Esophagus muscularis mucosa (tissue), 4 donors: ENCODE data around the gene DNAI2. TPM values are rescaled to one million over a fixed set of nuclear protein-coding genes. Genes with fewer than 3 reads are reported as not detected.
A peak's percentile ranks its signal among the peaks of the same experiment; 100 is the strongest.

Experiments
- DNase-seq: peaks from one replicate; pipeline ENCODE4 v3.0.0-alpha.2; 2017; ENCODE audit errors: extremely low spot score
- H3K27ac ChIP-seq, 4 donors: fragments of 200-600 bp; sonication (generic); replicated peaks in 1 of 4; 1 replicate in 3 of 4; 2 replicates in 1 of 4; pipeline ENCODE4 v1.5.1; 2016 to 2019; ENCODE audit warnings: mild to moderate bottlenecking in 1 of 4
- H3K27me3 ChIP-seq, 4 donors: fragments of 200-600 bp; sonication (generic); one replicate each; pipeline versions ENCODE4 v1.5.1 to v1.6.0; 2016 to 2019
- H3K36me3 ChIP-seq, 4 donors: fragments of 200-600 bp; sonication (generic); one replicate each; pipeline ENCODE4 v1.5.1; 2016 to 2019
- H3K4me1 ChIP-seq, 4 donors: fragments of 200-600 bp; sonication (generic); one replicate each; pipeline ENCODE4 v1.5.1; 2016 to 2019
- H3K4me3 ChIP-seq, 4 donors: fragments of 200-600 bp; sonication (generic); 1 replicate in 2 of 4; 2 replicates in 2 of 4; pipeline ENCODE4 v1.5.1; 2016 to 2019; ENCODE audit warnings: mild to moderate bottlenecking in 4 of 4, moderate library complexity in 1 of 4
- H3K9me3 ChIP-seq, 4 donors: fragments of 200-600 bp; sonication (generic); 1 replicate in 3 of 4; 2 replicates in 1 of 4; pipeline ENCODE4 v1.5.1; 2016 to 2019
- EP300 ChIP-seq: sonication (generic); formaldehyde crosslinking; IDR thresholded peaks from one replicate; pipeline ENCODE4 v1.6.1; 2017; ENCODE audit warnings: antibody characterized with exemption
- POLR2A ChIP-seq: fragments of 450-650 bp; IDR thresholded peaks from one replicate; pipeline ENCODE4 v1.6.1; 2017; ENCODE audit warnings: antibody characterized with exemption, moderate library complexity, mild to moderate bottlenecking, low read depth
- POLR2AphosphoS5 ChIP-seq, 2 donors: sonication (generic); formaldehyde crosslinking; IDR thresholded peaks; one replicate each; pipeline ENCODE4 v1.6.1; 2017; ENCODE audit warnings: antibody characterized with exemption in 2 of 2
- WGBS: methylation state at CpG from one replicate; pipeline ENCODE4 v1.1.5; 2018; 5-methylcytosine and 5-hydroxymethylcytosine counted together
- intact Hi-C: fragments of 100-400 bp; cut with DNase I; formaldehyde crosslinking; loops from one replicate; pipeline ENCODE4 v1.15.1; 2023
- total RNA-seq, 4 donors: library from RNA; depleted of rRNA; stranded (reverse); fragments of >200 nt; gene quantifications; one replicate each; pipeline versions ENCODE4 v1.1.0 to v1.2.1, GENCODE V29; 2016
- TF ChIP-seq, protein P1 (sequence below), 3 experiments: fragments of 200-600 bp in 2 of 3; fragments of 450-650 bp in 1 of 3; sonication (generic) in 2 of 3; IDR thresholded peaks; one replicate each; pipeline ENCODE4 v1.5.1; 2017 to 2019; ENCODE audit warnings: antibody characterized with exemption in 3 of 3, mild to moderate bottlenecking in 2 of 3, moderate library complexity in 1 of 3

DNAI2 gene
- total RNA-seq, 4 donors from 2014 or later, result not detected

DNA sequence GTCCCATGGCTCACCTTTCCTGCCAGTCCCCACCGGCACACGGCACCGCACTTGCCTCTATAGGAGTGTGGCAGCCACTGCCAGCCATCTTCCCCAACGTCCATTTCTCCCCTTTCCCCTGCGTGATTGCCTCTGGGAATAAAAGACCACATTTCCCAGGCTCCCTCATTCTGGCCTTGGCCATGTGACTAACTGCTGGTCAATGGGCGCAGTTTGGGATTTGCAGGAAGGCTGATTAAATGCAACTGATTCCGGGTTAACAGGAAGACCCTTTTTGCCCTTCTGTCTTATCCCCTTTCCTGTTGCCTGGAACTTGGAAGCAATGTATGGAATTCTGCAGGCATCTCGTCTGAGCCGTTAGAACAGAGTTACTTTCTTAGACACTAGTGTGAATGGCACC is 84.7 kb downstream of the DNAI2 start:
- Histone ChIP-seq H3K4me1 (peaks cover 0 to 36% (median 23%) of the 10 kb centered on the region in 4 donors), H3K9me3 (no peaks in the 10 kb centered on the region), H3K4me3 (no peak overlapping the region), H3K27ac (no peak overlapping the region), H3K36me3 (no peaks in the 10 kb centered on the region), H3K27me3 (peaks cover 0 to 100% (median 46%) of the 10 kb centered on the region in 4 donors)
- no peak for TF ChIP-seq EP300
- no peak for TF ChIP-seq POLR2A
- TF ChIP-seq, protein P1, sequence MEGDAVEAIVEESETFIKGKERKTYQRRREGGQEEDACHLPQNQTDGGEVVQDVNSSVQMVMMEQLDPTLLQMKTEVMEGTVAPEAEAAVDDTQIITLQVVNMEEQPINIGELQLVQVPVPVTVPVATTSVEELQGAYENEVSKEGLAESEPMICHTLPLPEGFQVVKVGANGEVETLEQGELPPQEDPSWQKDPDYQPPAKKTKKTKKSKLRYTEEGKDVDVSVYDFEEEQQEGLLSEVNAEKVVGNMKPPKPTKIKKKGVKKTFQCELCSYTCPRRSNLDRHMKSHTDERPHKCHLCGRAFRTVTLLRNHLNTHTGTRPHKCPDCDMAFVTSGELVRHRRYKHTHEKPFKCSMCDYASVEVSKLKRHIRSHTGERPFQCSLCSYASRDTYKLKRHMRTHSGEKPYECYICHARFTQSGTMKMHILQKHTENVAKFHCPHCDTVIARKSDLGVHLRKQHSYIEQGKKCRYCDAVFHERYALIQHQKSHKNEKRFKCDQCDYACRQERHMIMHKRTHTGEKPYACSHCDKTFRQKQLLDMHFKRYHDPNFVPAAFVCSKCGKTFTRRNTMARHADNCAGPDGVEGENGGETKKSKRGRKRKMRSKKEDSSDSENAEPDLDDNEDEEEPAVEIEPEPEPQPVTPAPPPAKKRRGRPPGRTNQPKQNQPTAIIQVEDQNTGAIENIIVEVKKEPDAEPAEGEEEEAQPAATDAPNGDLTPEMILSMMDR (IDR thresholded peaks at IDR 0.05), result no peak
- no peak for TF ChIP-seq POLR2AphosphoS5 (IDR thresholded peaks at IDR 0.05)
- DNase-seq, result no peak
- intact Hi-C loops, result no loop called here
- WGBS, result 73% methylated on average over 9 of the region's 9 CpGs

- 95% methylated on average over 21 of the region's 22 CpGs for WGBS
- intact Hi-C loops, result loop anchor here (5.0 kb wide), 1 partner anchor 148 kb away; the partner anchor contains the start of gene TTYH2
- DNase-seq, result no peak
- TF ChIP-seq POLR2AphosphoS5 (IDR thresholded peaks at IDR 0.05) (no peak), EP300 (no peak), POLR2A (no peak)
- TF ChIP-seq, protein P1 (IDR thresholded peaks at IDR 0.05), result no peak
- no peak overlapping the region for H3K4me3 ChIP-seq
- H3K4me1 ChIP-seq, result peaks cover 0 to 29% (median 23%) of the 10 kb centered on the region in 4 donors
- no peaks in the 10 kb centered on the region for H3K9me3 ChIP-seq
- H3K27me3 ChIP-seq, result peaks cover 0 to 88% (median 43%) of the 10 kb centered on the region in 4 donors
- no peak overlapping the region for H3K27ac ChIP-seq
- no peaks in the 10 kb centered on the region for H3K36me3 ChIP-seq
Observed at GRCh38 chr17:74359916-74360315, 85.9 kb downstream of the DNAI2 start.

- no peaks in the 10 kb centered on the region for H3K36me3 ChIP-seq
- 52% methylated on average over 7 of the region's 7 CpGs for WGBS
- H3K27me3 ChIP-seq, result peaks cover 0 to 78% (median 42%) of the 10 kb centered on the region in 4 donors
- H3K9me3 ChIP-seq, result no peaks in the 10 kb centered on the region
- H3K4me3 ChIP-seq, result no peak overlapping the region
- no peak overlapping the region for H3K27ac ChIP-seq
- peaks cover 0 to 29% (median 23%) of the 10 kb centered on the region in 4 donors for H3K4me1 ChIP-seq
- intact Hi-C loops, result loop anchor here (5.0 kb wide), 1 partner anchor 149 kb away; the partner anchor contains the start of gene TTYH2
- no peak for DNase-seq
- TF ChIP-seq POLR2A (no peak), POLR2AphosphoS5 (IDR thresholded peaks at IDR 0.05) (no peak), EP300 (no peak)
- TF ChIP-seq, protein P1 (IDR thresholded peaks at IDR 0.05), result no peak
Observed at GRCh38 chr17:74360899-74361229, 86.8 kb downstream of the DNAI2 start.

DNA sequence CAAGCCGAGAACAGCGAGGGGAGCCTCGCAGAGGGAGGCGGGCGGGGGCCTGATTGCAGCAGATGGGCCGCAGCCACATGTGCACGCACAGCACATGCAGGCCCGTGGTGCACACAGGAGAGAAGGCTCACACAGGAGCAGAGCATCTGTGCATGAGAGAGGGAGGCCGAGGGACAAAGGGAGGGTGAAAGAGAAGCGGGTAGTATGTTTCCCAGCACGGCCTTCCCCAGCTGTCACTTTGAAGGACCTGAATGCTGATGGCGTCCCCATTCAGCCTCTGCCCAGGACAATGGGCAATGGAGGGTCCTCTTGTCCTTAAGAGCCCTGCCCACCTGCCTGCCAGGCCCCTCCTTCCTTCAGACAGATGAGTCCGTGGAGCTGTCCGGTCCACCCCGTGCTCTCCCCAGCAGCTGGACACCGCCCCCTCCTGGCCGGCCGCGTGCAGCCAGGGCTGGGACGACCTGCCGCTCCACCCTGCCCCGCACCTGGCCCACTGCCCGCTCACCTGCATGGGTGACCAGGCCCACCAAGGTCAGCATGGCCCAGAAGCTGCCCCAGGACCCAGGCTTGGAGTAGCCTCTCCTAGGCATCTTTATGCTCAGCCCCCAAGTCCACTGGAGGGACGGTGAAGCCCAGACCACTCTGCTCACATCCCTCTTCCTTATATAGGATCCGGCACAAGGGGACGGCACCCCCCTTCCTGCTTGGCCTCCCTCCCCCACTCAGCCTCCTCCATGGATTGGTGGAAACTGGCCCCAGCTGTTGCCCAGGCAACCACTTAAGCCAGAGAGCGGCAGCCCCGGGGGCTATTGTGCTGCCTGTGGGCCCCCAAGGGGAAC is 87.4 kb downstream of the DNAI2 start, which contains the start of gene BTBD17:
BTBD17 (minus strand) TSS at position 639 of the 839 bp plus-strand sequence; CDS start at position 590, 49 bp downstream.
- no peak within 1 kb of the TSS for H3K27ac ChIP-seq
- WGBS, result 24% methylated on average over 23 of the region's 28 CpGs
- TF ChIP-seq, protein P1 (IDR thresholded peaks at IDR 0.05), result peak; percentile 62 to 72 (median 63)
- no peak for TF ChIP-seq POLR2A
- TF ChIP-seq POLR2AphosphoS5 (IDR thresholded peaks at IDR 0.05), result peak in 1 of 2 donors; percentile 10
- H3K4me3 ChIP-seq, result no peak within 1 kb of the TSS
- peaks cover 0 to 72% (median 42%) of the 10 kb centered on the region in 4 donors for H3K27me3 ChIP-seq
- intact Hi-C loops, result loop anchor here (5.0 kb wide), 1 partner anchor 149 kb away; the partner anchor contains the start of gene TTYH2
- H3K4me1 ChIP-seq, result peaks cover 0 to 28% (median 22%) of the 10 kb centered on the region in 4 donors
- H3K36me3 ChIP-seq, result no peaks in the 10 kb centered on the region
- no peak for DNase-seq
- H3K9me3 ChIP-seq, result no peaks in the 10 kb centered on the region
